DOHH2 (cell line): ENCODE measurements around the gene HIVEP2.

Experiments used
- EZH2phosphoT487 ChIP-seq: fragments of 200-600 bp; sonication (generic); IDR thresholded peaks from 2 replicates; pipeline ENCODE4 v1.6.1; 2017; ENCODE audit warnings: borderline replicate concordance, mild to moderate bottlenecking, antibody characterized with exemption, low read length, moderate library complexity, mixed read lengths
- TF ChIP-seq, protein P1 (sequence below): fragments of 200-600 bp; sonication (generic); IDR thresholded peaks from one replicate; pipeline ENCODE4 v1.5.1; 2014; ENCODE audit warnings: antibody characterized with exemption, mild to moderate bottlenecking, low read depth, low read length; ENCODE audit not compliant: poor library complexity, severe bottlenecking

- TF ChIP-seq, protein P1, sequence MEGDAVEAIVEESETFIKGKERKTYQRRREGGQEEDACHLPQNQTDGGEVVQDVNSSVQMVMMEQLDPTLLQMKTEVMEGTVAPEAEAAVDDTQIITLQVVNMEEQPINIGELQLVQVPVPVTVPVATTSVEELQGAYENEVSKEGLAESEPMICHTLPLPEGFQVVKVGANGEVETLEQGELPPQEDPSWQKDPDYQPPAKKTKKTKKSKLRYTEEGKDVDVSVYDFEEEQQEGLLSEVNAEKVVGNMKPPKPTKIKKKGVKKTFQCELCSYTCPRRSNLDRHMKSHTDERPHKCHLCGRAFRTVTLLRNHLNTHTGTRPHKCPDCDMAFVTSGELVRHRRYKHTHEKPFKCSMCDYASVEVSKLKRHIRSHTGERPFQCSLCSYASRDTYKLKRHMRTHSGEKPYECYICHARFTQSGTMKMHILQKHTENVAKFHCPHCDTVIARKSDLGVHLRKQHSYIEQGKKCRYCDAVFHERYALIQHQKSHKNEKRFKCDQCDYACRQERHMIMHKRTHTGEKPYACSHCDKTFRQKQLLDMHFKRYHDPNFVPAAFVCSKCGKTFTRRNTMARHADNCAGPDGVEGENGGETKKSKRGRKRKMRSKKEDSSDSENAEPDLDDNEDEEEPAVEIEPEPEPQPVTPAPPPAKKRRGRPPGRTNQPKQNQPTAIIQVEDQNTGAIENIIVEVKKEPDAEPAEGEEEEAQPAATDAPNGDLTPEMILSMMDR: no peak
- no peak for TF ChIP-seq EZH2phosphoT487
Observed at GRCh38 chr6:142819603-142820337, 125.2 kb downstream of the HIVEP2 start.
